HT-29 (cell line): ENCODE measurements around the gene IFT80. TPM values are rescaled to one million over a fixed set of nuclear protein-coding genes. Genes with fewer than 3 reads are reported as not detected.
A peak's percentile ranks its signal among the peaks of the same experiment; 100 is the strongest.

Source experiments
- DNase-seq: peaks from one replicate; pipeline ENCODE4 v3.0.0-alpha.2; 2015; ENCODE audit warnings: low spot score
- total RNA-seq: library from RNA; depleted of rRNA; stranded (reverse); fragments of >200 nt; shearing (Covaris generic); gene quantifications from 2 replicates; pipeline ENCODE4 v1.2.3, GENCODE V29; 2014

IFT80 gene
- total RNA-seq, 1 experiment from 2014 or later = 10.5 TPM

GRCh38 chr3:160400702-160401150, 1.7 kb upstream of the IFT80 start:
- peak; percentile 48 for DNase-seq

- DNase-seq = peak; percentile 65
These were observed 1.1 kb upstream of the IFT80 start for GRCh38 chr3:160400030-160400701.

GRCh38 chr3:160398820-160399124, 253 bp downstream of the IFT80 start:
- DNase-seq = no peak

GRCh38 chr3:160395297-160395696, 3.7 kb downstream of the IFT80 start:
- DNase-seq = no peak

- DNase-seq = no peak
These were observed 5.0 kb downstream of the IFT80 start for GRCh38 chr3:160394009-160394392.

- DNase-seq = no peak
These were observed 5.5 kb downstream of the IFT80 start for GRCh38 chr3:160393346-160394008.

GRCh38 chr3:160392798-160393197, 6.2 kb downstream of the IFT80 start:
- DNase-seq = no peak

- no peak for DNase-seq
These were observed 8.4 kb downstream of the IFT80 start for GRCh38 chr3:160390565-160391138.

GRCh38 chr3:160384639-160385318, 14.2 kb downstream of the IFT80 start:
- no peak for DNase-seq

- DNase-seq = no peak
These were observed 17.6 kb downstream of the IFT80 start for GRCh38 chr3:160381470-160381869.

GRCh38 chr3:160379628-160380214, 19.3 kb downstream of the IFT80 start:
- no peak for DNase-seq

- no peak for DNase-seq
These were observed 20.5 kb downstream of the IFT80 start for GRCh38 chr3:160378331-160379109.

GRCh38 chr3:160376681-160377080, 22.3 kb downstream of the IFT80 start:
- DNase-seq = no peak

- no peak for DNase-seq
These were observed 24.1 kb downstream of the IFT80 start for GRCh38 chr3:160374925-160375324.

- no peak for DNase-seq
These were observed 24.6 kb downstream of the IFT80 start for GRCh38 chr3:160374472-160374871.

- DNase-seq = no peak
These were observed 25.4 kb downstream of the IFT80 start for GRCh38 chr3:160373655-160374054.

- DNase-seq = no peak
These were observed 26.2 kb downstream of the IFT80 start for GRCh38 chr3:160372780-160373179.

- no peak for DNase-seq
These were observed 27.8 kb downstream of the IFT80 start for GRCh38 chr3:160370987-160371857.

GRCh38 chr3:160369784-160370183, 29.2 kb downstream of the IFT80 start:
- no peak for DNase-seq

- no peak for DNase-seq
These were observed 30.2 kb downstream of the IFT80 start for GRCh38 chr3:160368804-160369203.
